ENCODE measurements around the gene ADAMTS14.

The ADAMTS14 gene

GRCh38 chr10:70738761-70739121, 66.4 kb downstream of the ADAMTS14 start:
- DNase-seq (ENCODE audit: insufficient read length, low spot score) (no peak), FAIRE-seq (no peak)
- no peak for TF ChIP-seq CTCF (IDR thresholded peaks at IDR 0.05; ENCODE audit: insufficient read depth, missing control alignments)

- FAIRE-seq (no peak), DNase-seq (ENCODE audit: insufficient read length, low spot score) (no peak)
- TF ChIP-seq CTCF (IDR thresholded peaks at IDR 0.05; ENCODE audit: insufficient read depth, missing control alignments) = no peak
These were observed 68.3 kb downstream of the ADAMTS14 start for GRCh38 chr10:70740406-70741288.

- DNase-seq (ENCODE audit: insufficient read length, low spot score) = no peak
- no peak for FAIRE-seq
- no peak for TF ChIP-seq CTCF (IDR thresholded peaks at IDR 0.05; ENCODE audit: insufficient read depth, missing control alignments)
These were observed 70.5 kb downstream of the ADAMTS14 start for GRCh38 chr10:70742537-70743429.

- DNase-seq (ENCODE audit: insufficient read length, low spot score) (no peak), FAIRE-seq (no peak)
- TF ChIP-seq CTCF (IDR thresholded peaks at IDR 0.05; ENCODE audit: insufficient read depth, missing control alignments) = no peak
These were observed 71.1 kb downstream of the ADAMTS14 start for GRCh38 chr10:70743430-70743788.

GRCh38 chr10:70743879-70744278, 71.6 kb downstream of the ADAMTS14 start:
- DNase-seq (ENCODE audit: insufficient read length, low spot score) = no peak
- TF ChIP-seq CTCF (IDR thresholded peaks at IDR 0.05; ENCODE audit: insufficient read depth, missing control alignments) = no peak
- FAIRE-seq = no peak

- no peak for TF ChIP-seq CTCF (IDR thresholded peaks at IDR 0.05; ENCODE audit: insufficient read depth, missing control alignments)
- no peak for DNase-seq (ENCODE audit: insufficient read length, low spot score)
- no peak for FAIRE-seq
These were observed 72.4 kb downstream of the ADAMTS14 start for GRCh38 chr10:70744617-70745143.
